C4-2B (cell line): Measurements from ENCODE around the gene UNC5C.

Source experiments
- ZFX ChIP-seq: fragments of 450-650 bp; IDR thresholded peaks from 2 replicates; pipeline ENCODE4 v1.6.1; 2017
- TF ChIP-seq, protein P1 (sequence below): fragments of 450-650 bp; conservative IDR thresholded peaks from 2 replicates; pipeline ENCODE4 v1.5.1; 2017; ENCODE audit warnings: mild to moderate bottlenecking

DNA sequence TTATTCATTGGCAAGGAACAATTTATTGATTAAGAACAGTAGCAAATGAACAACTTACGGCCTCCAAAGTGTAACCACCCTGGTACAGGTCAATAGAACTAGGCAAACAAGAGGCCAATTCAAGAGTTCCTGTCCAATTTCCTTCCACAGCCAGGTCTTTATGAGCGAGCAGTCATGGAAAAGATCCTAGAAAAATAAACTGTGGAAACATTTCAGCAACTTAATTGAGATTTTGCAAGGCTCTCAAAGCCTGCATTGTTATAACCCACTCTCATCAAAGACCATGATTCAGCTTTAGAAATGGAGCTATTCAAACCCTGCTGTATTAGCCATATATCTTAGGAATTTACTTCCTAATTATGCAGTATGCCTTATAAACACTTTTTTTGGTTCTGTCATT, 43.6 kb downstream of the UNC5C start:
- TF ChIP-seq, protein P1, sequence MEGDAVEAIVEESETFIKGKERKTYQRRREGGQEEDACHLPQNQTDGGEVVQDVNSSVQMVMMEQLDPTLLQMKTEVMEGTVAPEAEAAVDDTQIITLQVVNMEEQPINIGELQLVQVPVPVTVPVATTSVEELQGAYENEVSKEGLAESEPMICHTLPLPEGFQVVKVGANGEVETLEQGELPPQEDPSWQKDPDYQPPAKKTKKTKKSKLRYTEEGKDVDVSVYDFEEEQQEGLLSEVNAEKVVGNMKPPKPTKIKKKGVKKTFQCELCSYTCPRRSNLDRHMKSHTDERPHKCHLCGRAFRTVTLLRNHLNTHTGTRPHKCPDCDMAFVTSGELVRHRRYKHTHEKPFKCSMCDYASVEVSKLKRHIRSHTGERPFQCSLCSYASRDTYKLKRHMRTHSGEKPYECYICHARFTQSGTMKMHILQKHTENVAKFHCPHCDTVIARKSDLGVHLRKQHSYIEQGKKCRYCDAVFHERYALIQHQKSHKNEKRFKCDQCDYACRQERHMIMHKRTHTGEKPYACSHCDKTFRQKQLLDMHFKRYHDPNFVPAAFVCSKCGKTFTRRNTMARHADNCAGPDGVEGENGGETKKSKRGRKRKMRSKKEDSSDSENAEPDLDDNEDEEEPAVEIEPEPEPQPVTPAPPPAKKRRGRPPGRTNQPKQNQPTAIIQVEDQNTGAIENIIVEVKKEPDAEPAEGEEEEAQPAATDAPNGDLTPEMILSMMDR = no peak
- TF ChIP-seq ZFX = no peak
